Endometrium (tissue), 2 donors: Measurements from ENCODE around the gene CLK4.

Source experiments
- FAIRE-seq: peaks from 2 replicates; lab custom pipeline; 2012; peaks lifted over from hg19 to GRCh38; lab: Jason Lieb, UNC
- donor health status: control.
- donor health status: control.

CLK4 gene

GRCh38 chr5:178587763-178588611 is 38.9 kb downstream of the CLK4 start:
- no peak for FAIRE-seq

- no peak for FAIRE-seq
These were observed 40.5 kb downstream of the CLK4 start for GRCh38 chr5:178586396-178586795.

DNA sequence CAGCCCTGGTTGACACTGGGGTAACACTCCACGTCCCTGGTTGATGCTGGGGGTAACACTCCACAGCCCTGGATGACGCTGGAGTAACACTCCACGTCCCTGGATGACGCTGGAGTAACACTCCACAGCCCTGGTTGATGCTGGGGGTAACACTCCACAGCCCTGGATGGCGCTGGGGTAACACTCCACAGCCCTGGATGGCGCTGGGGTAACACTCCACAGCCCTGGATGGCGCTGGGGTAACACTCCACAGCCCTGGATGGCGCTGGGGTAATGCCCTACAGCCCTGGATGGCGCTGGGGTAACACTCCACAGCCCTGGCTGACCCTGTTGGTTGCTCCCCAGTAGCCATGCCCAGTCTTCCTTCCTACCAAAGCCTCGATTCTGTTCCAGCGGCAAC is 41.4 kb downstream of the CLK4 start:
- FAIRE-seq, result peak; percentile 98

DNA sequence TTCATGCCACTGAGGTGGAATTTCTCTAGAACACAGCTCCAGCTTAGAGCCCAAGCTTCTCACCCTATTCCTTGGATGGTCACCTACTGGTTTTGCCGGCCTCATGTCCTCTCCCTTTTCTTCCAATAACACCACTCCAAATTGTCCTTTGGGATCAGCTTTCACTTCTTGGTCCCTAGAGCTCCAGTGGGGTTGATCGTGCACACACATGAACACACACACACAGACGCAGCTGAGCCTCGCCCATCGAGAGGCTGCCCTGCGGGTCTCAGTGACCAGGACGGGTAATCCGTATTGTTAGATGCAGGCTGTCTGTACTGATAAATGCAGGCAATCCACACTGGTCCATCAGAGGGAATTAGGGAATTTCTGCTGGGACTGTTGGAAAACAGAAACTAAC is 43.6 kb downstream of the CLK4 start:
- FAIRE-seq, result no peak

DNA sequence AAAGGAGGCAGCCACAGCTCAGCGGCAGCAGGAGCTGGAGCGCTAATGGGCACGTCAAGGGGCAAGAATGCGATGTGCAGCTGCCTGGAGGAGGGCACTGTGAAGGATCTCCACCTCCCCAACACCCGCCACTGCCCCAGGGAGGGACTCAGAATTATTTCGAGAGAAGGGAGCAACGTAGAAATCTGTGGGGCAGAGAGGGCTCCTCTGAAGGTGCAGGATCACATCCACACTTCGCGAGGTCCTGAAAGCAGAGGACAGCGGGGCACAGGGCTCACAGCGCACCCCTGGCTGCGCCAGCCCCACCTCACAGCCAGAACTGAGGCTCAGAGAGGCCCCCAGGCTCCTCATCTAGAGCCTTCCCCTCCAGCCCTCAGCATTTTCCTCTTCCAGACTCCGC is 44.6 kb downstream of the CLK4 start:
- no peak for FAIRE-seq

GRCh38 chr5:178581621-178582020 is 45.2 kb downstream of the CLK4 start:
- no peak for FAIRE-seq

- no peak for FAIRE-seq
These were observed 46.4 kb downstream of the CLK4 start for GRCh38 chr5:178580271-178580955.

- FAIRE-seq, result no peak
These were observed 48.9 kb downstream of the CLK4 start for GRCh38 chr5:178577944-178578343.

- FAIRE-seq, result no peak
These were observed 49.4 kb downstream of the CLK4 start for GRCh38 chr5:178577376-178577839.

DNA sequence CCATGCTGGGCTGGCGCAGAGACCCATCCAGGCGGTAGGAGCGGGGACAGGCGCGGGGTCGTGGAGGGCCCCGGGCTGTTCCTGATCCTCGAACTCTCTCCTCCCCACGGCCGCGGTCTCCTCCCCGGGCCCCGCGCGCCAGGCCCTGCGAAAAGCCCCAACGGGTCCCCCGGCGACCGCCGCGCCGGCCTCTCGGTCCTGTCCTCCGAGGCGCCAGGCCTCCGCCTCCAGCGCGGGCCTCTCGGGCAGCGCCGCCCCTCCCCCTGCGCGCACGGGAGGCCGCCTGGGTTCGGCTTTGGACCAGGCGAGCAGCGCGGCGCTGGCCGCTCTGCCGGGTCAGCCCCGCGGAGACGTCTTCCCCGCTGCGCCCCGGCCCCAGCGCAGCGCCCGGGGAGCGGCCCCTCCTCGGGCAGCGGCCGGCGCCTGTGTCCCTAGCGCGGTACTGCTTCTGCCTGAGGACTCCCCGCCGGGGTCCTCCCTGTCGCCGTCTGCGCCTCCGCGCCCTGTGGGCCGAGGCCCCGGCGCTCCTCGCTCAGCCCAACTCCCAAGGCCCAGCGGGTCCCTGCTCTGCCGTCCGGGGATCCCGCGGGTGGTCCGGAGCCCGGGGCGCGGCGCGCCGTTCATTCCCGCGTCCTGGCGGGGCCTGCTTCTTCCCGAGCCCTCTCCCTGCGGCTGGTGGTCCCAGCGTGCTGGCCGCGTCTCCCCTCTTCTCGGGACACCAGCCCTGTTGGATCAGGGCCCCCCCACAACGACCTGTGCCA is 50.1 kb downstream of the CLK4 start:
- FAIRE-seq, result no peak

GRCh38 chr5:178573216-178573615 is 53.6 kb downstream of the CLK4 start:
- no peak for FAIRE-seq

DNA sequence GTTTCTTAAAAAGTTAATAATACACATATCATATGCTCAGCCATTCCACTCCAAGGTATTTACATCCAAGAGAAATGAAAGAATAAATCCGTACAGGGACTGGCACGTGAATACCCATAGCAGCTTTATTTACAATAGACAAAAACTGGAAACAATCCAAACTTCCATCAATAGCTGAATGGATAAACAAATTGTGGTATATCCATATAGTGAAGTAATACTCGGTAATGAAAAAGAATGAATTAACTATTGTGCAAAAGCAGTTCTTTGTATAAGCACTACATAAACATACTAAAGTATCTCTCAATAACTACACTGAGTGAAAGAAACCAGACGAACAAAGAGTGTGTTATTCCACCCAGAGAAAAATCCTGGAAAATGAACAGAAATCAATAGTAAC is 54.2 kb downstream of the CLK4 start:
- no peak for FAIRE-seq

DNA sequence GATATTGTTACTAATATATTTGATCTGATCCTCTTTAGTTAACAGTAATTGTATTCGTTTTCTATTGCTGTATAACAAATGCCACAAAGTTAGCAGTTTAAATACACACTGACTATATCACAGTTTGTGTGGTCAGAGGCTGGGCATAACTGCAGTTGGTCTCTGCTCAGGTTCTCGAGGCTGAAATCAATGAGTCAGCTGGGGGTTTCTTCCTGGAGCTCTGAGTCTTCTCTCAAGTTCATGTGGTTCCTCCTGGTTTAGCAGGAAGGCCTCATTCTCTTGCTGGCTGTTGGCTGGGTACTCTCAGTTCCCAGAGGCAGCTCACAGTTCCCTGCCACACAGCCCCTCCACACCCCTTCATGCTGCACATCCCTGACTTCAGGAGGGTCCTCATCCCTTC is 57.4 kb downstream of the CLK4 start:
- no peak for FAIRE-seq

DNA sequence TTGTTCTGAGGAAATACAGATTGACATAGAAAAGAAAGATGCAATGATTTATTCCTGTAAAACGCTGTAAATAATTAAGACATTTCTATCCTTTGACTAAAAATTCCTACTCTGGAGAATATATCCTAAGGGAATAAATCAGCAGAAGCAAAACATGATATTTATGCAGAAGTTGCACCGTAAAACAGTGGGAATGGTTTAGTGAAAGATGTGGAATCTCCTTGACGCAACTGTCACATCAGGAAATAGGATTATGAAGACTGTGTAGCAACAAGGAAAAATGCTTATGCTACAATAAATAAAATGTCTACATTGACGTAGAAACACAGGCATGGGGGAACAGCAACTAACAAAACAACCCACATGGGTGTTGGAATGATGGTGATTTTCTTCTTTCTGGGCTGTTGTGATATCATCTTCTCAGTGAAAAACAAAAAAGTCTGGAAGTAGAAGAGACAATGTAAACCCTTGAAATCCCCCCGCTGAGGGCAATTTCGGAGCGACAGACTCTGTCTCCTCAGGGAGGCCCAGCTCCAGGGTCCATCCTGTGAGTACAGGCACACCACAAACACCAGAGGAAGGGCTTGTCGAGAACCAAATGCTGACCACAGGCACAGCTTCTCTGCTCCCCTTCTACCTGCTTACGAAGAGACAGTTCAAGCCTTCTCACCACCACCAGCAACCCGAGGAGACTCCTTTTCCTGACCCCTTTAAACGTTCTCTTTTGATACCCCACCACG is 61.9 kb downstream of the CLK4 start:
- no peak for FAIRE-seq

DNA sequence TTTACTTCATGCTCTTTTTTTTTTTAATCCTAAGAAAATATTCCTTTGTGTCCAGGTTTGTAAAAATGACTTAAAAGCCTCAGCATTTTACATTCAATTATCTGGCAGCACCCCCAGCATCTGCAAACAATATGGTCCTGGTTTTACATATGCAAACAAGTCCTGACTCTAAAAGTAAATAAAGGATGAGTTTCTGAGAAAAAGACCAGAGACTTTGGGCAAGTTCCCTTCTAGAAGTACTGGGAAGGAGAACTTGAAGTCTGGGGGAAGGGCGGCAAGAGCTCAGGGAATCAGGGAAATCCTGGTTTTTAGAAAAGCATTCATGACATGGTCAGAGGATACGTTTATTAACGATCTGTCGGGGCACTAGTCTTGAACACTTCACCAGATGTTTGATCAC is 62.5 kb downstream of the CLK4 start:
- FAIRE-seq, result peak; percentile 62

- FAIRE-seq, result no peak
These were observed 63.2 kb downstream of the CLK4 start for GRCh38 chr5:178563621-178564020.

DNA sequence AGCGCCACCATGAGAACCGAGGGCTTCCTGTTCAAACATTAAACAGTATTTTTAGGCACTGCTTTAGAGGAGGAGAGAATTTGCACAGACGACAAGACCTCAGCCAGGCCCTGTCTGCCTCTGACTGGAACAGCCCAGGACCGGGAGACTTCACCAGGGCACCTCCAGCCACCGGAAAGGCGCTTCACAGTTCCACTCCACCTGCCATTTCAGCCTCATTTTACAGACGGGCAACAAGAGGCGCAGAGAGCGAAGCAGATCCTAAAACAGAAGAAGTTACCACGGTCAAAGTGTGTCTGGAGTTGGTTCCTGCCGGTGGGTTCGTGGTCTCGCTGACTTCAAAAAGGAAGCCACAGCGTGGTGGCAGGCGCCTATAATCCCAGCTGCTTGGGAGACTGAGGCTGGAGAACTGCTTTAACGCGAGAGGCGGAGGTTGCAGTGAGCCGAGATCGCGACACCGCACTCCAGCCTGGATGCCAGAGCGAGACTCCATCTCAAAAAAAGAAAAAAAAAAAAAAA is 65.0 kb downstream of the CLK4 start:
- FAIRE-seq, result no peak

- FAIRE-seq, result no peak
These were observed 65.9 kb downstream of the CLK4 start for GRCh38 chr5:178560911-178561310.

DNA sequence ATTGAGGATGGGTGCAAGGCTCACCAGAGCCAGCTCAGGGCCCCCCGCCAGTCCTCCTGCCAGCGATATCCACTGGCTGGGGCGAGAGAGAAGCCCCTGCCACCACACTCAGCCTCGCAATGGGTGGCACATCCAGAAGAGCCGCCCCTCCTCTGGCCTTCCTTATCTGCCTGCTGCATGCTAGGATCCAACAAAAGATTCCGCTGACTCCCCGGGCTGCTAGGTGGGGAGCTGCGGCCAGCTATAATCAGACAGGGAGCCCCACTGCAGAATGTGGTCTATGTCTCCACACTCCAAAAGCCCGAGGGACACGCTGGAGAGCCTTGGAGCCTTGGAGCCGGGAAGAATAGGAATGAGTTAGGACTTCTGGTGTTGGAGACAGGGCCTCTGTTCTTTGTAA is 69.4 kb downstream of the CLK4 start:
- FAIRE-seq, result no peak

GRCh38 chr5:178555771-178556211 is 71.1 kb downstream of the CLK4 start:
- no peak for FAIRE-seq

GRCh38 chr5:178555005-178555404 is 71.8 kb downstream of the CLK4 start:
- no peak for FAIRE-seq

DNA sequence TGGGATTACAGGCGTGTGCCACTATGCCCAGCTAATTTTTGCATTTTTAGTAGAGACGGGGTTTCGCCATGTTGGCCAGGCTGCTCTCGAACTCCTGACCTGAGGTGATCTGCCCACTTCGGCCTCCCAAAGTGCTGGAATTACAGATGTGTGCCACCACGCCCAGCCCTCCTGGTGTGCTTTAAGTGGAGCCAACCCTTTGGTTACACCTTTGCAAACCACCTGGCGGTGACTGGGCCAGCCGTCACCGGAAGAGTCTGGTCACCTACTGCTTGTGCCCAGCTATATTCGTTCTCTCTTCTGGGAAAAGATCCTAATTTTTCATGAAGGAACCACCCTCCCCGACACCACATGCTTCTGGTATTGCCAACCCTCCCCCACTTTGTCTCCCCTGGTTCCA is 72.5 kb downstream of the CLK4 start:
- FAIRE-seq, result no peak
